ENCODE measurements around the gene SMARCA2.

GRCh38 chr9:2233274-2233673 lies 218.1 kb downstream of the SMARCA2 start:
- TF ChIP-seq EZH2 (IDR thresholded peaks at IDR 0.05) (no peak), POLR2AphosphoS5 (IDR thresholded peaks at IDR 0.05; ENCODE audit: borderline replicate concordance, low read depth, low read length) (no peak), FOXP2 (optimal IDR thresholded peaks at IDR 0.05; ENCODE audit: control extremely low read depth, extremely low read length, insufficient read depth) (no peak)
